WTC11 (cell line): ENCODE measurements around the gene STPG3. TPM values are rescaled to one million over a fixed set of nuclear protein-coding genes. Genes with fewer than 3 reads are reported as not detected.
A peak's percentile ranks its signal among the peaks of the same experiment; 100 is the strongest.

Experiments
- ATAC-seq: fragments of 200-7000 bp; cut with Tn5 transposase; 2 replicates; pipeline ENCODE4 v1.10.0; 2021; ENCODE audit warnings: mild to moderate bottlenecking, moderate library complexity
- CTCF ChIA-PET: fragments of 300-600 bp; sonication (Branson Sonifier 250); formaldehyde crosslinking; loops from one replicate; lab custom pipeline; 2021; ENCODE audit warnings: antibody characterized with exemption; lab: Charles Lee
- POLR2A ChIA-PET: fragments of 350-600 bp; sonication (Branson Sonifier 250); formaldehyde crosslinking; loops from one replicate; lab custom pipeline; 2021; ENCODE audit warnings: antibody characterized with exemption; lab: Charles Lee
- DNase-seq: peaks from one replicate; pipeline ENCODE4 v3.0.0; 2021; ENCODE audit warnings: low spot score
- H3K27ac Mint-ChIP-seq: 2 replicates; pipeline ENCODE4 v1.8.0; 2021; ENCODE audit warnings: mixed read lengths
- H3K27me3 Mint-ChIP-seq: 2 replicates; pipeline ENCODE4 v1.8.0; 2021; ENCODE audit warnings: low read depth, mild to moderate bottlenecking, moderate library complexity, mixed read lengths
- H3K36me3 Mint-ChIP-seq: 2 replicates; pipeline ENCODE4 v1.8.0; 2021; ENCODE audit warnings: mixed read lengths
- H3K4me1 Mint-ChIP-seq: 2 replicates; pipeline ENCODE4 v1.8.0; 2022; ENCODE audit warnings: mixed read lengths
- H3K4me3 Mint-ChIP-seq: 2 replicates; pipeline ENCODE4 v1.8.0; 2021; ENCODE audit warnings: mild to moderate bottlenecking, moderate library complexity, mixed read lengths
- H3K9me3 Mint-ChIP-seq: 2 replicates; pipeline ENCODE4 v1.8.0; 2021; ENCODE audit warnings: mixed read lengths
- AFF4 ChIP-seq: sonication (generic); formaldehyde crosslinking; IDR thresholded peaks from 2 replicates; pipeline ENCODE4 v1.8.1; 2023; ENCODE audit warnings: mild to moderate bottlenecking, missing genetic modification reagents, borderline replicate concordance
- ATF3 ChIP-seq: sonication (generic); formaldehyde crosslinking; conservative IDR thresholded peaks from 2 replicates; pipeline ENCODE4 v1.8.1; 2022; ENCODE audit warnings: mild to moderate bottlenecking, missing genetic modification reagents
- CREM ChIP-seq: sonication (generic); formaldehyde crosslinking; IDR thresholded peaks from 2 replicates; pipeline ENCODE4 v1.8.1; 2022; ENCODE audit warnings: mild to moderate bottlenecking, missing genetic modification reagents, moderate library complexity
- FOXJ3 ChIP-seq: sonication (generic); formaldehyde crosslinking; IDR thresholded peaks from 2 replicates; pipeline ENCODE4 v1.9.0; 2021; ENCODE audit warnings: missing genetic modification reagents, mild to moderate bottlenecking, borderline replicate concordance
- FOXP4 ChIP-seq: sonication (generic); formaldehyde crosslinking; IDR thresholded peaks from 2 replicates; pipeline ENCODE4 v1.8.0; 2022; ENCODE audit warnings: mild to moderate bottlenecking, missing genetic modification reagents
- GTF2I ChIP-seq: fragments of 250-450 bp; sonication (Bioruptor Pico); conservative IDR thresholded peaks from 2 replicates; pipeline ENCODE4 v1.4.0; 2021; ENCODE audit warnings: mild to moderate bottlenecking
- HMGA2 ChIP-seq: fragments of 250-450 bp; sonication (Bioruptor Pico); IDR thresholded peaks from 2 replicates; pipeline ENCODE4 v1.4.0; 2021; ENCODE audit warnings: mild to moderate bottlenecking, moderate library complexity
- IRF2 ChIP-seq: sonication (generic); formaldehyde crosslinking; IDR thresholded peaks from 2 replicates; pipeline ENCODE4 v1.8.0; 2022; ENCODE audit warnings: low read depth, missing genetic modification reagents, borderline replicate concordance
- JAZF1 ChIP-seq: fragments of 250-450 bp; sonication (Bioruptor Pico); IDR thresholded peaks from 2 replicates; pipeline ENCODE4 v1.9.0; 2021; ENCODE audit warnings: moderate library complexity, mild to moderate bottlenecking, inconsistent platforms
- OVOL2 ChIP-seq: fragments of 250-450 bp; sonication (Bioruptor Pico); IDR thresholded peaks from 2 replicates; pipeline ENCODE4 v1.9.0; 2021; ENCODE audit warnings: mild to moderate bottlenecking, borderline replicate concordance
- TP53 ChIP-seq: sonication (generic); formaldehyde crosslinking; IDR thresholded peaks from 2 replicates; pipeline ENCODE4 v1.8.1; 2023; ENCODE audit warnings: mild to moderate bottlenecking, missing genetic modification reagents
- ZBTB43 ChIP-seq: sonication (generic); formaldehyde crosslinking; IDR thresholded peaks from 2 replicates; pipeline ENCODE4 v1.8.1; 2023; ENCODE audit warnings: mild to moderate bottlenecking, missing genetic modification reagents
- ZNF416 ChIP-seq: fragments of 250-450 bp; sonication (Bioruptor Pico); IDR thresholded peaks from 2 replicates; pipeline ENCODE4 v1.9.0; 2021; ENCODE audit warnings: mild to moderate bottlenecking, inconsistent platforms
- total RNA-seq: library from RNA; stranded (reverse); gene quantifications from 3 replicates; pipeline ENCODE4 v1.2.3, GENCODE V29; 2021
- TF ChIP-seq, protein P1 (sequence below): sonication (generic); formaldehyde crosslinking; IDR thresholded peaks from 2 replicates; pipeline ENCODE4 v1.8.1; 2022; ENCODE audit warnings: low read depth, mild to moderate bottlenecking, moderate library complexity, missing genetic modification reagents, borderline replicate concordance
- TF ChIP-seq, protein P2 (sequence below): sonication (generic); formaldehyde crosslinking; IDR thresholded peaks from 2 replicates; pipeline ENCODE4 v1.8.1; 2023; ENCODE audit warnings: mild to moderate bottlenecking, missing genetic modification reagents
- TF ChIP-seq, protein P3 (sequence below): fragments of 200-600 bp; IDR thresholded peaks from 2 replicates; pipeline ENCODE4 v1.8.0; 2022; ENCODE audit warnings: antibody characterized with exemption
- TF ChIP-seq, protein P4 (sequence below): sonication (generic); formaldehyde crosslinking; IDR thresholded peaks from 2 replicates; pipeline ENCODE4 v1.8.1; 2022; ENCODE audit warnings: missing genetic modification reagents, borderline replicate concordance

The STPG3 gene
- total RNA-seq, 1 experiment from 2014 or later, result 0.26 TPM

DNA sequence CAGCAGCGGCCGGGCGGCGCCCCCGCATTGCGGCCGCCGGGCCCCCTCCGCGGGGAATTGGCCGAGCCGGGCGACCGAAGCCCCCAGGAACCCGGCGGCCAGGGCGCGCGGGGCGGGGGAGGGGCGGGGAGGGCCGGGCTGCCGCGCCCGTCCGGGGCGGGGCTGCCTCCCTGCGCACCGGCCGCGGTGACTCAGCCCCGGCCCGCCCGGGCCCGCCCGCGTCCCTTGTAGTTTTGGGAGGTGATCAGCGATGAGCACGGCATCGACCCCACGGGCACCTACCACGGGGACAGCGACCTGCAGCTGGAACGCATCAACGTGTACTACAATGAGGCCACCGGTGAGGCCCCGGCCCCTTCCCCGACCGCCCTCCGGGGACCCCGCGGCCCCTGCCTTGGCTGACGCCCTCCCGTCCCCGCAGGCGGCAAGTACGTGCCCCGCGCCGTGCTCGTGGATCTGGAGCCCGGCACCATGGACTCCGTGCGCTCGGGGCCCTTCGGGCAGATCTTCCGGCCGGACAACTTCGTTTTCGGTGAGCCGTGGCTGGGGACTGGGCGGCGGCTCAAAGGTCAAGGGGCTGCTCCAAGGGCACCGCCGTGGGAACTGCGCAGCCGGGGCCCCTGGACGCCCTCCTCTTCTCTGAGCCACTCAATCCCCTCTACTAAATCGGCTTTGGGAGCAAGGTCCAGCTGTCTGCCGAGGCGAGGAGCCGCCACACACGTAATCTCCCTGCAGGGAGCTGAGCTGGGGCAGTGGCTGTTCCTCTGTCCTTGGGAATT lies 9.4 kb upstream of the STPG3 start (continued):
- TF ChIP-seq JAZF1 (CRISPR knock-in tag) (no peak), IRF2 (CRISPR knock-in tag) (no peak), HMGA2 (CRISPR knock-in tag) (no peak), ATF3 (CRISPR knock-in tag) (no peak), CREM (CRISPR knock-in tag) (no peak)
- TF ChIP-seq, protein P1, sequence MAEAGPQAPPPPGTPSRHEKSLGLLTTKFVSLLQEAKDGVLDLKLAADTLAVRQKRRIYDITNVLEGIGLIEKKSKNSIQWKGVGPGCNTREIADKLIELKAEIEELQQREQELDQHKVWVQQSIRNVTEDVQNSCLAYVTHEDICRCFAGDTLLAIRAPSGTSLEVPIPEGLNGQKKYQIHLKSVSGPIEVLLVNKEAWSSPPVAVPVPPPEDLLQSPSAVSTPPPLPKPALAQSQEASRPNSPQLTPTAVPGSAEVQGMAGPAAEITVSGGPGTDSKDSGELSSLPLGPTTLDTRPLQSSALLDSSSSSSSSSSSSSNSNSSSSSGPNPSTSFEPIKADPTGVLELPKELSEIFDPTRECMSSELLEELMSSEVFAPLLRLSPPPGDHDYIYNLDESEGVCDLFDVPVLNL, result no peak; the same call in 1 of the 2 replicates
- TF ChIP-seq, all 79 proteins: peak for 2

GRCh38 chr9:137242269-137243203 lies 8.6 kb upstream of the STPG3 start:
- H3K27me3 Mint-ChIP-seq, result no peaks in the 10 kb centered on the region; the same call in 1 of the 2 replicates
- peaks cover 20% of the 10 kb centered on the region for H3K36me3 Mint-ChIP-seq
- H3K4me1 Mint-ChIP-seq, result peaks cover 36% of the 10 kb centered on the region
- ATAC-seq (no peak), DNase-seq (no peak)
- H3K9me3 Mint-ChIP-seq, result no peaks in the 10 kb centered on the region
- H3K27ac Mint-ChIP-seq, result peak overlapping the region; percentile 74
- ChIA-PET POLR2A (interaction anchor here (1.0 to 1.2 kb wide), 3 partner anchors 12 to 156 kb away, joined by 3 read pairs; partner anchors contain the start of gene MAN1B1), CTCF (no interaction called here)
- H3K4me3 Mint-ChIP-seq, result peak overlapping the region; percentile 81
- TF ChIP-seq, protein P2, sequence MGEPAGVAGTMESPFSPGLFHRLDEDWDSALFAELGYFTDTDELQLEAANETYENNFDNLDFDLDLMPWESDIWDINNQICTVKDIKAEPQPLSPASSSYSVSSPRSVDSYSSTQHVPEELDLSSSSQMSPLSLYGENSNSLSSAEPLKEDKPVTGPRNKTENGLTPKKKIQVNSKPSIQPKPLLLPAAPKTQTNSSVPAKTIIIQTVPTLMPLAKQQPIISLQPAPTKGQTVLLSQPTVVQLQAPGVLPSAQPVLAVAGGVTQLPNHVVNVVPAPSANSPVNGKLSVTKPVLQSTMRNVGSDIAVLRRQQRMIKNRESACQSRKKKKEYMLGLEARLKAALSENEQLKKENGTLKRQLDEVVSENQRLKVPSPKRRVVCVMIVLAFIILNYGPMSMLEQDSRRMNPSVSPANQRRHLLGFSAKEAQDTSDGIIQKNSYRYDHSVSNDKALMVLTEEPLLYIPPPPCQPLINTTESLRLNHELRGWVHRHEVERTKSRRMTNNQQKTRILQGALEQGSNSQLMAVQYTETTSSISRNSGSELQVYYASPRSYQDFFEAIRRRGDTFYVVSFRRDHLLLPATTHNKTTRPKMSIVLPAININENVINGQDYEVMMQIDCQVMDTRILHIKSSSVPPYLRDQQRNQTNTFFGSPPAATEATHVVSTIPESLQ (CRISPR knock-in tag), result no peak
- TF ChIP-seq GTF2I, result no peak
- TF ChIP-seq ZNF416 (CRISPR knock-in tag), result no peak
- TF ChIP-seq AFF4, result no peak
- no peak for TF ChIP-seq TP53 (CRISPR knock-in tag)
- TF ChIP-seq OVOL2 (CRISPR knock-in tag), result no peak
- TF ChIP-seq, protein P3, sequence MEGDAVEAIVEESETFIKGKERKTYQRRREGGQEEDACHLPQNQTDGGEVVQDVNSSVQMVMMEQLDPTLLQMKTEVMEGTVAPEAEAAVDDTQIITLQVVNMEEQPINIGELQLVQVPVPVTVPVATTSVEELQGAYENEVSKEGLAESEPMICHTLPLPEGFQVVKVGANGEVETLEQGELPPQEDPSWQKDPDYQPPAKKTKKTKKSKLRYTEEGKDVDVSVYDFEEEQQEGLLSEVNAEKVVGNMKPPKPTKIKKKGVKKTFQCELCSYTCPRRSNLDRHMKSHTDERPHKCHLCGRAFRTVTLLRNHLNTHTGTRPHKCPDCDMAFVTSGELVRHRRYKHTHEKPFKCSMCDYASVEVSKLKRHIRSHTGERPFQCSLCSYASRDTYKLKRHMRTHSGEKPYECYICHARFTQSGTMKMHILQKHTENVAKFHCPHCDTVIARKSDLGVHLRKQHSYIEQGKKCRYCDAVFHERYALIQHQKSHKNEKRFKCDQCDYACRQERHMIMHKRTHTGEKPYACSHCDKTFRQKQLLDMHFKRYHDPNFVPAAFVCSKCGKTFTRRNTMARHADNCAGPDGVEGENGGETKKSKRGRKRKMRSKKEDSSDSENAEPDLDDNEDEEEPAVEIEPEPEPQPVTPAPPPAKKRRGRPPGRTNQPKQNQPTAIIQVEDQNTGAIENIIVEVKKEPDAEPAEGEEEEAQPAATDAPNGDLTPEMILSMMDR, result no peak
- TF ChIP-seq, protein P4, sequence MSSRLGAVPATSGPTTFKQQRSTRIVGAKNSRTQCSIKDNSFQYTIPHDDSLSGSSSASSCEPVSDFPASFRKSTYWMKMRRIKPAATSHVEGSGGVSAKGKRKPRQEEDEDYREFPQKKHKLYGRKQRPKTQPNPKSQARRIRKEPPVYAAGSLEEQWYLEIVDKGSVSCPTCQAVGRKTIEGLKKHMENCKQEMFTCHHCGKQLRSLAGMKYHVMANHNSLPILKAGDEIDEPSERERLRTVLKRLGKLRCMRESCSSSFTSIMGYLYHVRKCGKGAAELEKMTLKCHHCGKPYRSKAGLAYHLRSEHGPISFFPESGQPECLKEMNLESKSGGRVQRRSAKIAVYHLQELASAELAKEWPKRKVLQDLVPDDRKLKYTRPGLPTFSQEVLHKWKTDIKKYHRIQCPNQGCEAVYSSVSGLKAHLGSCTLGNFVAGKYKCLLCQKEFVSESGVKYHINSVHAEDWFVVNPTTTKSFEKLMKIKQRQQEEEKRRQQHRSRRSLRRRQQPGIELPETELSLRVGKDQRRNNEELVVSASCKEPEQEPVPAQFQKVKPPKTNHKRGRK, result no peak
- TF ChIP-seq ZBTB43, result no peak
- TF ChIP-seq FOXP4 (CRISPR knock-in tag), result no peak
- TF ChIP-seq FOXJ3, result no peak
